HEK293 (cell line): ENCODE measurements around the gene ITPR2.
A peak's percentile ranks its signal among the peaks of the same experiment; 100 is the strongest.

ENCODE experiments used
- CTCF ChIA-PET: fragments of 350-600 bp; formaldehyde crosslinking; extraction: SDS; loops from one replicate; lab custom pipeline; 2021; ENCODE audit warnings: antibody characterized with exemption; lab: Yijun Ruan, JAX
- POLR2A ChIA-PET: fragments of 300-600 bp; formaldehyde crosslinking; extraction: SDS; loops from one replicate; lab custom pipeline; 2020; ENCODE audit warnings: antibody characterized with exemption, inconsistent platforms; lab: Yijun Ruan, JAX
- H3K27ac ChIP-seq: fragments of 200-500 bp; sonication (Bioruptor generic); 2 replicates; pipeline ENCODE4 v1.5.1; 2014; ENCODE audit warnings: low read depth, low read length, control low read depth, inconsistent platforms; ENCODE audit errors: extremely low read depth
- H3K36me3 ChIP-seq, 2 experiments: fragments of 200-500 bp in 1 of 2; sonication (Bioruptor generic) in 1 of 2; 1 replicate in 1 of 2; 2 replicates in 1 of 2; pipeline ENCODE4 v1.5.1; 2014 to 2017; ENCODE audit warnings: inconsistent platforms in 2 of 2, low read length in 2 of 2; ENCODE audit not compliant: control insufficient read depth in 2 of 2, insufficient read depth in 1 of 2
- H3K4me1 ChIP-seq: fragments of 200-500 bp; sonication (Bioruptor generic); 2 replicates; pipeline ENCODE4 v1.5.1; 2014; ENCODE audit warnings: mild to moderate bottlenecking, low read length, inconsistent platforms; ENCODE audit not compliant: control insufficient read depth, insufficient read depth
- H3K4me3 ChIP-seq: 2 replicates; pipeline ENCODE4 v1.5.1; 2011; ENCODE audit warnings: low read depth, mild to moderate bottlenecking, control low read depth, low read length, moderate library complexity
- H3K9me3 ChIP-seq: fragments of 200-500 bp; sonication (Bioruptor generic); 2 replicates; pipeline ENCODE4 v1.5.1; 2014; ENCODE audit warnings: low read depth, low read length, inconsistent platforms; ENCODE audit not compliant: control insufficient read depth, insufficient read depth
- KLF10 ChIP-seq: fragments of 450-650 bp; IDR thresholded peaks from 2 replicates; pipeline ENCODE4 v1.5.1; 2018; ENCODE audit warnings: missing biosample characterization, mild to moderate bottlenecking, missing genetic modification characterization
- SETDB1 ChIP-seq: IDR thresholded peaks from one replicate; pipeline ENCODE4 v1.6.1; 2017; ENCODE audit warnings: mild to moderate bottlenecking, low read length, moderate library complexity, mixed read lengths; ENCODE audit not compliant: insufficient read length
- WT1 ChIP-seq: fragments of 450-650 bp; formaldehyde crosslinking; IDR thresholded peaks from 2 replicates; pipeline ENCODE4 v1.5.1; 2016; ENCODE audit warnings: missing biosample characterization, missing genetic modification characterization
- ZBTB8A ChIP-seq: fragments of 450-650 bp; formaldehyde crosslinking; IDR thresholded peaks from 2 replicates; pipeline ENCODE4 v1.5.1; 2016; ENCODE audit warnings: missing biosample characterization, missing genetic modification characterization
- ZNF133 ChIP-seq: fragments of 450-650 bp; formaldehyde crosslinking; IDR thresholded peaks from 2 replicates; pipeline ENCODE4 v1.5.1; 2016; ENCODE audit warnings: missing biosample characterization, missing genetic modification characterization
- ZNF175 ChIP-seq: fragments of 450-650 bp; formaldehyde crosslinking; IDR thresholded peaks from 2 replicates; pipeline ENCODE4 v1.5.1; 2016; ENCODE audit warnings: missing biosample characterization, missing genetic modification characterization
- ZNF221 ChIP-seq: fragments of 450-650 bp; formaldehyde crosslinking; IDR thresholded peaks from 2 replicates; pipeline ENCODE4 v1.5.1; 2017; ENCODE audit warnings: missing biosample characterization, missing genetic modification characterization, borderline replicate concordance
- ZNF223 ChIP-seq: fragments of 450-650 bp; formaldehyde crosslinking; IDR thresholded peaks from 2 replicates; pipeline ENCODE4 v1.5.1; 2016; ENCODE audit warnings: missing biosample characterization, missing genetic modification characterization
- ZNF24 ChIP-seq: fragments of 450-650 bp; formaldehyde crosslinking; IDR thresholded peaks from 2 replicates; pipeline ENCODE4 v1.5.1; 2016; ENCODE audit warnings: missing biosample characterization, missing genetic modification characterization
- ZNF341 ChIP-seq: fragments of 450-650 bp; formaldehyde crosslinking; IDR thresholded peaks from 2 replicates; pipeline ENCODE4; 2016; ENCODE audit warnings: low read depth, missing biosample characterization, missing genetic modification characterization
- ZNF416 ChIP-seq: fragments of 450-650 bp; formaldehyde crosslinking; IDR thresholded peaks from 2 replicates; pipeline ENCODE4 v1.5.1; 2016; ENCODE audit warnings: missing biosample characterization, missing genetic modification characterization
- ZNF621 ChIP-seq: fragments of 450-650 bp; formaldehyde crosslinking; IDR thresholded peaks from 2 replicates; pipeline ENCODE4 v1.5.1; 2017; ENCODE audit warnings: missing biosample characterization, missing genetic modification characterization
- ZNF791 ChIP-seq: fragments of 450-650 bp; formaldehyde crosslinking; IDR thresholded peaks from 2 replicates; pipeline ENCODE4 v1.5.1; 2016; ENCODE audit warnings: missing biosample characterization, missing genetic modification characterization
- TF ChIP-seq, protein P1 (sequence below): fragments of 450-650 bp; formaldehyde crosslinking; IDR thresholded peaks from 2 replicates; pipeline ENCODE4 v1.5.1; 2016; ENCODE audit warnings: missing biosample characterization, missing genetic modification characterization
- TF ChIP-seq, protein P2 (sequence below): sonication (generic); formaldehyde crosslinking; IDR thresholded peaks from 2 replicates; pipeline ENCODE4 v1.8.1; 2022; ENCODE audit warnings: mild to moderate bottlenecking, moderate library complexity, missing genetic modification reagents
- TF ChIP-seq, protein P3 (sequence below): fragments of 450-650 bp; formaldehyde crosslinking; IDR thresholded peaks from 2 replicates; pipeline ENCODE4 v1.5.1; 2017; ENCODE audit warnings: missing biosample characterization, missing genetic modification characterization
- TF ChIP-seq, protein P4 (sequence below): fragments of 450-650 bp; formaldehyde crosslinking; conservative IDR thresholded peaks from 2 replicates; pipeline ENCODE4 v1.5.1; 2016; ENCODE audit warnings: low read depth, missing biosample characterization, missing genetic modification characterization
- TF ChIP-seq, protein P5 (sequence below): fragments of 450-650 bp; formaldehyde crosslinking; IDR thresholded peaks from 2 replicates; pipeline ENCODE4 v1.5.1; 2016; ENCODE audit warnings: missing biosample characterization, missing genetic modification characterization
- TF ChIP-seq, protein P6 (sequence below): fragments of 450-650 bp; formaldehyde crosslinking; IDR thresholded peaks from 2 replicates; pipeline ENCODE4 v1.5.1; 2016; ENCODE audit warnings: missing biosample characterization, missing genetic modification characterization, low read depth
- TF ChIP-seq, protein P7 (sequence below): fragments of 450-650 bp; formaldehyde crosslinking; IDR thresholded peaks from 2 replicates; pipeline ENCODE4 v1.5.1; 2017; ENCODE audit warnings: missing biosample characterization, missing genetic modification characterization

Gene ITPR2

DNA sequence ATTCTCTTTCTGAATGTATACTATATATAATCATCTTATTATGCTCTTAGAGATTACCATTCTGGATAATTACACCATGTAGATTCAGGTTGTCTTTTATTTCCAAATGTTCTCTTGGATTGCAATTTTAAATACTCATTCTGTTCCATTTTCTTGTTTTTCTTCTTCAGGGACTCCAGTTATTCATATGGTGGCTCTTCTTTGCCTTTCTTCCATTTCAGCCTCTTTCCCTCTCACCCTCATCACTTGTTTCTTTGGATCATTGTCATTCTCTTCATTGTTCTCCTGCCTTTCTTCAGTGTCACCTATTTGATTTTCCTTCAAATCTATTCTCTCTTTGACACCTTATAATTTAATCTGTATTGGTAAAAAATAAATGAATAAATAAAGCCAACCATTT is 182.0 kb downstream of the ITPR2 start:
- Histone ChIP-seq H3K4me1 (no peaks in the 10 kb centered on the region), H3K4me3 (no peak overlapping the region), H3K9me3 (no peaks in the 10 kb centered on the region), H3K27ac (no peak overlapping the region), H3K36me3 (peaks cover 6 to 13% of the 10 kb centered on the region in 2 experiments)
- CTCF ChIA-PET: interaction anchor here (0.5 to 2.0 kb wide), 14 partner anchors 11 to 664 kb away, joined by 3 to 21 read pairs (median 4); no protein-coding TSS in a partner anchor
- peak; percentile 61 for TF ChIP-seq SETDB1
- TF ChIP-seq, protein P1, sequence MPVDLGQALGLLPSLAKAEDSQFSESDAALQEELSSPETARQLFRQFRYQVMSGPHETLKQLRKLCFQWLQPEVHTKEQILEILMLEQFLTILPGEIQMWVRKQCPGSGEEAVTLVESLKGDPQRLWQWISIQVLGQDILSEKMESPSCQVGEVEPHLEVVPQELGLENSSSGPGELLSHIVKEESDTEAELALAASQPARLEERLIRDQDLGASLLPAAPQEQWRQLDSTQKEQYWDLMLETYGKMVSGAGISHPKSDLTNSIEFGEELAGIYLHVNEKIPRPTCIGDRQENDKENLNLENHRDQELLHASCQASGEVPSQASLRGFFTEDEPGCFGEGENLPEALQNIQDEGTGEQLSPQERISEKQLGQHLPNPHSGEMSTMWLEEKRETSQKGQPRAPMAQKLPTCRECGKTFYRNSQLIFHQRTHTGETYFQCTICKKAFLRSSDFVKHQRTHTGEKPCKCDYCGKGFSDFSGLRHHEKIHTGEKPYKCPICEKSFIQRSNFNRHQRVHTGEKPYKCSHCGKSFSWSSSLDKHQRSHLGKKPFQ (tag by site-specific recombination): no peak
- peak; percentile 99 for TF ChIP-seq ZNF133
- POLR2A ChIA-PET: no interaction called here

DNA sequence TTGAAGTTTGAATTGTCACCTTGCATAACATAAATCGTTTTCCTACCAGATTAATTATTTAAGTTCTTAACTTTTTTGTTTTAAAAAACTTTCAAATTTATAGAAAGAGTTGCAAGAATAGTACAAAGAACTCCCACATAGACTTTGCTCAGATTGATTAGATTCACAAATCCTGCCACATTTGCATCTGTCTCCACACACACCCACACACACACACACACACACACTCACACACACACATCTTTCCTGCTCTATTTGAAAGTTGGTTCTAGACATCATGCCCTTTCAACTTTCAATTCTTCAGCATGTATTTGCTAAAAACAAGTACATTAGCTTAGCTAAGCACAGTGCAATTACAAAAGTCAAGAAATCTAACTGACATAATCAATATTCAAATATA is 184.0 kb downstream of the ITPR2 start:
- Histone ChIP-seq H3K9me3 (no peaks in the 10 kb centered on the region), H3K4me1 (no peaks in the 10 kb centered on the region), H3K4me3 (no peak overlapping the region), H3K36me3 (peaks cover 0 to 4% of the 10 kb centered on the region in 2 experiments; a peak in 2 of 3 replicates), H3K27ac (no peak overlapping the region)
- ChIA-PET CTCF (interaction anchor here (0.6 to 1.3 kb wide), 4 partner anchors 16 to 225 kb away, joined by 3 to 4 read pairs (median 3); no protein-coding TSS in a partner anchor), POLR2A (no interaction called here)
- TF ChIP-seq ZNF24 (tag by site-specific recombination) (no peak), ZNF175 (tag by site-specific recombination) (no peak), ZBTB8A (no peak), WT1 (tag by site-specific recombination) (no peak), ZNF416 (tag by site-specific recombination) (no peak), KLF10 (no peak), ZNF223 (tag by site-specific recombination) (no peak), ZNF621 (tag by site-specific recombination) (no peak), ZNF791 (tag by site-specific recombination) (no peak), ZNF221 (tag by site-specific recombination) (no peak), ZNF341 (tag by site-specific recombination) (no peak)
- TF ChIP-seq, protein P2, sequence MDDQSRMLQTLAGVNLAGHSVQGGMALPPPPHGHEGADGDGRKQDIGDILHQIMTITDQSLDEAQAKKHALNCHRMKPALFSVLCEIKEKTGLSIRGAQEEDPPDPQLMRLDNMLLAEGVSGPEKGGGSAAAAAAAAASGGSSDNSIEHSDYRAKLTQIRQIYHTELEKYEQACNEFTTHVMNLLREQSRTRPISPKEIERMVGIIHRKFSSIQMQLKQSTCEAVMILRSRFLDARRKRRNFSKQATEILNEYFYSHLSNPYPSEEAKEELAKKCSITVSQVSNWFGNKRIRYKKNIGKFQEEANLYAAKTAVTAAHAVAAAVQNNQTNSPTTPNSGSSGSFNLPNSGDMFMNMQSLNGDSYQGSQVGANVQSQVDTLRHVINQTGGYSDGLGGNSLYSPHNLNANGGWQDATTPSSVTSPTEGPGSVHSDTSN (CRISPR knock-in tag): no peak
- TF ChIP-seq, protein P3, sequence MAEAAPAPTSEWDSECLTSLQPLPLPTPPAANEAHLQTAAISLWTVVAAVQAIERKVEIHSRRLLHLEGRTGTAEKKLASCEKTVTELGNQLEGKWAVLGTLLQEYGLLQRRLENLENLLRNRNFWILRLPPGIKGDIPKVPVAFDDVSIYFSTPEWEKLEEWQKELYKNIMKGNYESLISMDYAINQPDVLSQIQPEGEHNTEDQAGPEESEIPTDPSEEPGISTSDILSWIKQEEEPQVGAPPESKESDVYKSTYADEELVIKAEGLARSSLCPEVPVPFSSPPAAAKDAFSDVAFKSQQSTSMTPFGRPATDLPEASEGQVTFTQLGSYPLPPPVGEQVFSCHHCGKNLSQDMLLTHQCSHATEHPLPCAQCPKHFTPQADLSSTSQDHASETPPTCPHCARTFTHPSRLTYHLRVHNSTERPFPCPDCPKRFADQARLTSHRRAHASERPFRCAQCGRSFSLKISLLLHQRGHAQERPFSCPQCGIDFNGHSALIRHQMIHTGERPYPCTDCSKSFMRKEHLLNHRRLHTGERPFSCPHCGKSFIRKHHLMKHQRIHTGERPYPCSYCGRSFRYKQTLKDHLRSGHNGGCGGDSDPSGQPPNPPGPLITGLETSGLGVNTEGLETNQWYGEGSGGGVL: no peak
- TF ChIP-seq, protein P4, sequence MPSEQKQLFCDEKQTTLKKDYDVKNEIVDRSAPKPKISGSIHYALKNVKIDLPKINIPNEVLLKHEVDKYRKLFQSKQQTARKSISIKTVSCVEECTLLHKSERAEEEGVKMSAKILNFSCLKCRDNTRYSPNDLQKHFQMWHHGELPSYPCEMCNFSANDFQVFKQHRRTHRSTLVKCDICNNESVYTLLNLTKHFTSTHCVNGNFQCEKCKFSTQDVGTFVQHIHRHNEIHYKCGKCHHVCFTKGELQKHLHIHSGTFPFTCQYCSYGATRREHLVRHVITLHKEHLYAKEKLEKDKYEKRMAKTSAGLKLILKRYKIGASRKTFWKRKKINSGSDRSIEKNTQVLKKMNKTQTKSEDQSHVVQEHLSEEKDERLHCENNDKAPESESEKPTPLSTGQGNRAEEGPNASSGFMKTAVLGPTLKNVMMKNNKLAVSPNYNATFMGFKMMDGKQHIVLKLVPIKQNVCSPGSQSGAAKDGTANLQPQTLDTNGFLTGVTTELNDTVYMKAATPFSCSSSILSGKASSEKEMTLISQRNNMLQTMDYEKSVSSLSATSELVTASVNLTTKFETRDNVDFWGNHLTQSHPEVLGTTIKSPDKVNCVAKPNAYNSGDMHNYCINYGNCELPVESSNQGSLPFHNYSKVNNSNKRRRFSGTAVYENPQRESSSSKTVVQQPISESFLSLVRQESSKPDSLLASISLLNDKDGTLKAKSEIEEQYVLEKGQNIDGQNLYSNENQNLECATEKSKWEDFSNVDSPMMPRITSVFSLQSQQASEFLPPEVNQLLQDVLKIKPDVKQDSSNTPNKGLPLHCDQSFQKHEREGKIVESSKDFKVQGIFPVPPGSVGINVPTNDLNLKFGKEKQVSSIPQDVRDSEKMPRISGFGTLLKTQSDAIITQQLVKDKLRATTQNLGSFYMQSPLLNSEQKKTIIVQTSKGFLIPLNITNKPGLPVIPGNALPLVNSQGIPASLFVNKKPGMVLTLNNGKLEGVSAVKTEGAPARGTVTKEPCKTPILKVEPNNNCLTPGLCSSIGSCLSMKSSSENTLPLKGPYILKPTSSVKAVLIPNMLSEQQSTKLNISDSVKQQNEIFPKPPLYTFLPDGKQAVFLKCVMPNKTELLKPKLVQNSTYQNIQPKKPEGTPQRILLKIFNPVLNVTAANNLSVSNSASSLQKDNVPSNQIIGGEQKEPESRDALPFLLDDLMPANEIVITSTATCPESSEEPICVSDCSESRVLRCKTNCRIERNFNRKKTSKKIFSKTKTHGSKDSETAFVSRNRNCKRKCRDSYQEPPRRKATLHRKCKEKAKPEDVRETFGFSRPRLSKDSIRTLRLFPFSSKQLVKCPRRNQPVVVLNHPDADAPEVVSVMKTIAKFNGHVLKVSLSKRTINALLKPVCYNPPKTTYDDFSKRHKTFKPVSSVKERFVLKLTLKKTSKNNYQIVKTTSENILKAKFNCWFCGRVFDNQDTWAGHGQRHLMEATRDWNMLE (tag by site-specific recombination): no peak
- TF ChIP-seq, protein P5, sequence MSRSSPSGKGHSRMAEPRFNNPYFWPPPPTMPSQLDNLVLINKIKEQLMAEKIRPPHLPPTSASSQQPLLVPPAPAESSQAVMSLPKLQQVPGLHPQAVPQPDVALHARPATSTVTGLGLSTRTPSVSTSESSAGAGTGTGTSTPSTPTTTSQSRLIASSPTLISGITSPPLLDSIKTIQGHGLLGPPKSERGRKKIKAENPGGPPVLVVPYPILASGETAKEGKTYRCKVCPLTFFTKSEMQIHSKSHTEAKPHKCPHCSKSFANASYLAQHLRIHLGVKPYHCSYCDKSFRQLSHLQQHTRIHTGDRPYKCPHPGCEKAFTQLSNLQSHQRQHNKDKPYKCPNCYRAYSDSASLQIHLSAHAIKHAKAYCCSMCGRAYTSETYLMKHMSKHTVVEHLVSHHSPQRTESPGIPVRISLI (tag by site-specific recombination): no peak
- TF ChIP-seq, protein P6, sequence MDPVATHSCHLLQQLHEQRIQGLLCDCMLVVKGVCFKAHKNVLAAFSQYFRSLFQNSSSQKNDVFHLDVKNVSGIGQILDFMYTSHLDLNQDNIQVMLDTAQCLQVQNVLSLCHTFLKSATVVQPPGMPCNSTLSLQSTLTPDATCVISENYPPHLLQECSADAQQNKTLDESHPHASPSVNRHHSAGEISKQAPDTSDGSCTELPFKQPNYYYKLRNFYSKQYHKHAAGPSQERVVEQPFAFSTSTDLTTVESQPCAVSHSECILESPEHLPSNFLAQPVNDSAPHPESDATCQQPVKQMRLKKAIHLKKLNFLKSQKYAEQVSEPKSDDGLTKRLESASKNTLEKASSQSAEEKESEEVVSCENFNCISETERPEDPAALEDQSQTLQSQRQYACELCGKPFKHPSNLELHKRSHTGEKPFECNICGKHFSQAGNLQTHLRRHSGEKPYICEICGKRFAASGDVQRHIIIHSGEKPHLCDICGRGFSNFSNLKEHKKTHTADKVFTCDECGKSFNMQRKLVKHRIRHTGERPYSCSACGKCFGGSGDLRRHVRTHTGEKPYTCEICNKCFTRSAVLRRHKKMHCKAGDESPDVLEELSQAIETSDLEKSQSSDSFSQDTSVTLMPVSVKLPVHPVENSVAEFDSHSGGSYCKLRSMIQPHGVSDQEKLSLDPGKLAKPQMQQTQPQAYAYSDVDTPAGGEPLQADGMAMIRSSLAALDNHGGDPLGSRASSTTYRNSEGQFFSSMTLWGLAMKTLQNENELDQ: no peak
- TF ChIP-seq, protein P7, sequence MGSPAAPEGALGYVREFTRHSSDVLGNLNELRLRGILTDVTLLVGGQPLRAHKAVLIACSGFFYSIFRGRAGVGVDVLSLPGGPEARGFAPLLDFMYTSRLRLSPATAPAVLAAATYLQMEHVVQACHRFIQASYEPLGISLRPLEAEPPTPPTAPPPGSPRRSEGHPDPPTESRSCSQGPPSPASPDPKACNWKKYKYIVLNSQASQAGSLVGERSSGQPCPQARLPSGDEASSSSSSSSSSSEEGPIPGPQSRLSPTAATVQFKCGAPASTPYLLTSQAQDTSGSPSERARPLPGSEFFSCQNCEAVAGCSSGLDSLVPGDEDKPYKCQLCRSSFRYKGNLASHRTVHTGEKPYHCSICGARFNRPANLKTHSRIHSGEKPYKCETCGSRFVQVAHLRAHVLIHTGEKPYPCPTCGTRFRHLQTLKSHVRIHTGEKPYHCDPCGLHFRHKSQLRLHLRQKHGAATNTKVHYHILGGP (tag by site-specific recombination): no peak
